K562 (cell line): ENCODE measurements around the gene SEMA3A. TPM values are rescaled to one million over a fixed set of nuclear protein-coding genes. Genes with fewer than 3 reads are reported as not detected.
"Not testable (repeated sequence)": the region's sequence is repeated elsewhere in the genome, so short reads cannot be mapped to it uniquely, and the experiment has no call there.

Experiments
- ATAC-seq: fragments of 200-7000 bp; cut with Tn5 transposase; 3 replicates; pipeline ENCODE4 v1.9.1; 2020; ENCODE audit warnings: moderate library complexity
- BruUV-seq: library from RNA; stranded (reverse); fragments of 400-500 nt; replicated peaks from 2 replicates; lab custom pipeline; 2021; lab: Mats Ljungman, UMichigan
- CTCF ChIA-PET: fragments of 300-600 bp; formaldehyde crosslinking; extraction: SDS; loops from one replicate; lab custom pipeline; 2021; ENCODE audit warnings: low intra/inter-chr PET ratio; lab: Yijun Ruan, JAX
- POLR2A ChIA-PET: fragments of 300-600, 350-650 bp; sonication (Branson Sonifier 250); formaldehyde crosslinking; extraction: SDS; loops from one replicate; lab custom pipeline; 2021; ENCODE audit warnings: antibody characterized with exemption, inconsistent platforms; lab: Yijun Ruan, JAX
- DNase-seq, 4 experiments: peaks; one replicate each; pipeline versions ENCODE4 v3.0.0 to v3.0.0-alpha.2; 2011 to 2018; ENCODE audit warnings: low spot score in 3 of 4, mixed read lengths in 3 of 4; ENCODE audit errors: extremely low read depth in 1 of 4
- FAIRE-seq: peaks from 2 replicates; lab custom pipeline; 2011; peaks lifted over from hg19 to GRCh38; lab: Jason Lieb, UNC
- H2AFZ ChIP-seq: 2 replicates; pipeline ENCODE4 v1.6.0; 2011; ENCODE audit warnings: low read depth, low read length, control low read depth, inconsistent platforms
- H3K27ac ChIP-seq: fragments of 200-600 bp; 3 replicates; pipeline ENCODE4 v1.8.0; 2011; ENCODE audit warnings: low read depth, mild to moderate bottlenecking, control low read depth, inconsistent platforms, low read length, moderate library complexity, mixed read lengths; ENCODE audit errors: extremely low read depth
- H3K27me3 ChIP-seq, 2 experiments: fragments of 300-600 bp in 1 of 2; 2 replicates in 1 of 2; 3 replicates in 1 of 2; pipeline versions ENCODE4 v1.6.0 to v1.8.0; 2011; ENCODE audit warnings: inconsistent platforms in 2 of 2, low read length in 2 of 2, mild to moderate bottlenecking in 1 of 2, mixed read lengths in 1 of 2, moderate library complexity in 1 of 2; ENCODE audit not compliant: control insufficient read depth in 2 of 2, insufficient read depth in 2 of 2
- H3K36me3 ChIP-seq: fragments of 300-600 bp; 3 replicates; pipeline ENCODE4 v1.8.0; 2011; ENCODE audit warnings: mild to moderate bottlenecking, low read length, inconsistent platforms; ENCODE audit not compliant: control insufficient read depth, insufficient read depth
- H3K4me1 ChIP-seq, 2 experiments: fragments of 200-600 bp in 1 of 2; replicated peaks in 1 of 2; 2 replicates in 1 of 2; 3 replicates in 1 of 2; pipeline versions ENCODE4 v1.5.1 to v1.8.0; 2011; ENCODE audit warnings: inconsistent platforms in 2 of 2, low read length in 2 of 2, mild to moderate bottlenecking in 1 of 2, mixed read lengths in 1 of 2, moderate library complexity in 1 of 2; ENCODE audit not compliant: control insufficient read depth in 2 of 2, insufficient read depth in 2 of 2
- H3K4me2 ChIP-seq: 2 replicates; pipeline ENCODE4 v1.6.1; 2011; ENCODE audit warnings: low read length, control low read depth, inconsistent platforms, mixed read lengths; ENCODE audit not compliant: insufficient read depth
- H3K4me3 ChIP-seq: fragments of 200-600 bp; sonication (generic), shearing (Covaris generic); 2 replicates; pipeline ENCODE4 v1.5.1; 2016; ENCODE audit warnings: control low read depth, inconsistent platforms
- H3K79me2 ChIP-seq: fragments of 200-600 bp; 3 replicates; pipeline ENCODE4 v1.8.0; 2011; ENCODE audit warnings: low read length, inconsistent platforms; ENCODE audit not compliant: control insufficient read depth, insufficient read depth
- H3K9ac ChIP-seq, 2 experiments: 2 replicates each; pipeline versions ENCODE4 v1.6.0 to v1.6.1; 2011; ENCODE audit warnings: low read depth in 2 of 2, low read length in 2 of 2, control low read depth in 1 of 2, inconsistent platforms in 1 of 2, mild to moderate bottlenecking in 1 of 2, mixed read lengths in 1 of 2; ENCODE audit not compliant: insufficient read depth in 1 of 2
- H3K9me1 ChIP-seq: one replicate; pipeline ENCODE4 v1.6.0; 2011; ENCODE audit warnings: inconsistent platforms, mild to moderate bottlenecking, low read length, moderate library complexity; ENCODE audit not compliant: control insufficient read depth, insufficient read depth
- H3K9me3 ChIP-seq: replicated peaks from 2 replicates; pipeline ENCODE4 v1.5.1; 2011; ENCODE audit warnings: low read depth, low read length, inconsistent platforms; ENCODE audit not compliant: control insufficient read depth, insufficient read depth
- H4K20me1 ChIP-seq: replicated peaks from 2 replicates; pipeline ENCODE4 v1.6.1; 2011; ENCODE audit warnings: low read length, inconsistent platforms, mixed read lengths; ENCODE audit not compliant: control insufficient read depth, insufficient read depth
- DLX4 ChIP-seq: fragments of 250-450 bp; sonication (Bioruptor Pico); IDR thresholded peaks from 2 replicates; pipeline ENCODE4 v1.6.1; 2021; ENCODE audit warnings: mild to moderate bottlenecking
- RFX5 ChIP-seq: IDR thresholded peaks from 2 replicates; pipeline ENCODE4 v1.6.1; 2011; ENCODE audit warnings: low read depth, mild to moderate bottlenecking, improper control_type of control experiment, low read length
- ZNF79 ChIP-seq: fragments of 250-450 bp; sonication (Bioruptor Pico); IDR thresholded peaks from 2 replicates; pipeline ENCODE4 v1.4.0; 2020; ENCODE audit warnings: low read depth, mild to moderate bottlenecking, moderate library complexity
- WGBS: fragments of 100-300 bp; shearing (Covaris generic); methylation state at CpG from one replicate; pipeline ENCODE4 v1.1.6; 2016; ENCODE audit warnings: low coverage, mixed read lengths; ENCODE audit not compliant: insufficient coverage; ENCODE audit errors: missing lambda C conversion rate; 5-methylcytosine and 5-hydroxymethylcytosine counted together
- in situ Hi-C: fragments of 300-500 bp; cut with MboI; formaldehyde crosslinking; loops from 4 replicates; pipeline ENCODE4 v1.15.0; 2018; ENCODE audit warnings: inconsistent platforms, mixed read lengths
- intact Hi-C: fragments of 100-400 bp; cut with micrococcal nuclease; formaldehyde crosslinking; loops from 2 replicates; pipeline ENCODE4 v1.14.2; 2022
- polyA plus RNA-seq, 8 experiments: library from polyadenylated mRNA; depleted of rRNA in 4 of 8; stranded (reverse) in 5 of 8; unstranded in 3 of 8; fragments of >200 nt; fragmentation: Nextera tagmentation in 2 of 8; fragmentation: Illumina TruSeq in 1 of 8; extraction: Ambion mirVana in 2 of 8; extraction: Trizol in 1 of 8; gene quantifications; 2 replicates each; pipeline versions ENCODE4 v1.2.1 to v1.2.3, GENCODE V29; 2011 to 2014; ENCODE audit warnings: inconsistent platforms in 1 of 8, missing spikeins in 1 of 8
- total RNA-seq, 7 experiments: library from RNA; depleted of rRNA in 6 of 7; stranded (reverse); fragments of >200 nt in 6 of 7; fragmentation: Illumina TruSeq in 2 of 7; extraction: Trizol in 2 of 7; gene quantifications; 2 replicates each; pipeline versions ENCODE4 v1.2.1 to v1.2.3, GENCODE V29; 2011 to 2021; ENCODE audit warnings: low replicate concordance in 1 of 7

SEMA3A gene
- total and polyA plus RNA-seq, 9 of the 15 experiments (the other 6 are each of a cell fraction or from before 2014, with no cell fraction given), result 0.36 to 3.0 (median 1.1) TPM

- Histone ChIP-seq H3K36me3 (no peaks in the 10 kb centered on the region), H4K20me1 (no peaks in the 10 kb centered on the region), H3K9ac (no peak overlapping the region), H2AFZ (no peak overlapping the region), H3K79me2 (no peaks in the 10 kb centered on the region), H3K4me2 (no peak overlapping the region), H3K9me3 (no peaks in the 10 kb centered on the region; the same call in 1 of the 2 replicates), H3K27me3 (no peaks in the 10 kb centered on the region), H3K4me1 (no peaks in the 10 kb centered on the region), H3K9me1 (no peaks in the 10 kb centered on the region), H3K27ac (no peak overlapping the region), H3K4me3 (no peak overlapping the region)
- in situ Hi-C loops (loop anchor here (25.0 kb wide), 1 partner anchor 796 kb away; no protein-coding TSS in a partner anchor), intact Hi-C loops (no loop called here)
- POLR2A ChIA-PET, result no interaction called here
- TF ChIP-seq RFX5 (no peak), DLX4 (CRISPR knock-in tag) (no peak), ZNF79 (no peak)
- FAIRE-seq (no peak), ATAC-seq (no peak), DNase-seq (no peak)
- 0% methylated on average over 1 of the region's 1 CpG for WGBS
- CTCF ChIA-PET, result no interaction called here
- no TSS peak for BruUV-seq
Measured at GRCh38 chr7:84216472-84216871, 21.9 kb upstream of the SEMA3A start.

- H3K4me2 ChIP-seq, H3K27me3 ChIP-seq, H3K9ac ChIP-seq, H3K4me1 ChIP-seq, H3K9me1 ChIP-seq, POLR2A ChIA-PET, ATAC-seq, H4K20me1 ChIP-seq, DNase-seq, H3K4me3 ChIP-seq, H3K27ac ChIP-seq, H3K36me3 ChIP-seq, H3K9me3 ChIP-seq, BruUV-seq, CTCF ChIA-PET, intact Hi-C loops, H3K79me2 ChIP-seq, H2AFZ ChIP-seq, FAIRE-seq: not testable (repeated sequence)
- in situ Hi-C loops, result loop anchor here (25.0 kb wide), 1 partner anchor 798 kb away; no protein-coding TSS in a partner anchor
- WGBS, result 3% methylated on average over 6 of the region's 6 CpGs
Measured at GRCh38 chr7:84214757-84215156, 20.2 kb upstream of the SEMA3A start.
